Measurements from ENCODE around the gene FBXO21. TPM values are rescaled to one million over a fixed set of nuclear protein-coding genes. Genes with fewer than 3 reads are reported as not detected.

The FBXO21 gene
- total and polyA plus RNA-seq, 2 donors (not counting 1 experiment from before 2014, with no cell fraction given) = 28.2 to 55.7 TPM

GRCh38 chr12:117119592-117120198, 70.6 kb downstream of the FBXO21 start:
- TF ChIP-seq, protein P1, sequence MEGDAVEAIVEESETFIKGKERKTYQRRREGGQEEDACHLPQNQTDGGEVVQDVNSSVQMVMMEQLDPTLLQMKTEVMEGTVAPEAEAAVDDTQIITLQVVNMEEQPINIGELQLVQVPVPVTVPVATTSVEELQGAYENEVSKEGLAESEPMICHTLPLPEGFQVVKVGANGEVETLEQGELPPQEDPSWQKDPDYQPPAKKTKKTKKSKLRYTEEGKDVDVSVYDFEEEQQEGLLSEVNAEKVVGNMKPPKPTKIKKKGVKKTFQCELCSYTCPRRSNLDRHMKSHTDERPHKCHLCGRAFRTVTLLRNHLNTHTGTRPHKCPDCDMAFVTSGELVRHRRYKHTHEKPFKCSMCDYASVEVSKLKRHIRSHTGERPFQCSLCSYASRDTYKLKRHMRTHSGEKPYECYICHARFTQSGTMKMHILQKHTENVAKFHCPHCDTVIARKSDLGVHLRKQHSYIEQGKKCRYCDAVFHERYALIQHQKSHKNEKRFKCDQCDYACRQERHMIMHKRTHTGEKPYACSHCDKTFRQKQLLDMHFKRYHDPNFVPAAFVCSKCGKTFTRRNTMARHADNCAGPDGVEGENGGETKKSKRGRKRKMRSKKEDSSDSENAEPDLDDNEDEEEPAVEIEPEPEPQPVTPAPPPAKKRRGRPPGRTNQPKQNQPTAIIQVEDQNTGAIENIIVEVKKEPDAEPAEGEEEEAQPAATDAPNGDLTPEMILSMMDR (IDR thresholded peaks at IDR 0.05) = peak; percentile 69
- TF ChIP-seq EZH2 (IDR thresholded peaks at IDR 0.05; ENCODE audit: borderline replicate concordance, insufficient read depth, low read depth, low read length, poor library complexity, severe bottlenecking) = no peak
- peak; percentile 42 for DNase-seq
- H3K27ac ChIP-seq (ENCODE audit: low read length in 2 of 2) = no peak overlapping the region
- Mint-ChIP-seq H3K4me1 (no peaks in the 10 kb centered on the region), H3K27ac (no peak overlapping the region), H3K9me3 (ENCODE audit: insufficient read depth) (no peaks in the 10 kb centered on the region), H3K4me3 (no peak overlapping the region), H3K27me3 (no peaks in the 10 kb centered on the region)
- no peaks in the 10 kb centered on the region for H3K9me3 ChIP-seq (ENCODE audit: control extremely low read depth in 1 of 3, control insufficient read depth in 2 of 3, insufficient read depth in 1 of 3, low read length in 2 of 3)
- H3K27me3 ChIP-seq (replicated peaks in 1 of 4; ENCODE audit: control extremely low read depth in 1 of 4, control insufficient read depth in 3 of 4, insufficient read depth in 4 of 4, low read length in 3 of 4) = no peaks in the 10 kb centered on the region
- CTCF ChIA-PET = interaction anchor here (0.6 to 4.3 kb wide), 13 partner anchors 11 to 731 kb away, joined by 3 to 47 read pairs (median 4); no protein-coding TSS in a partner anchor
- no peak overlapping the region for H3K4me3 ChIP-seq (ENCODE audit: control extremely low read depth in 1 of 5, extremely low read depth in 1 of 5, insufficient read depth in 1 of 5, low read depth in 2 of 5, low read length in 4 of 5)
- ATAC-seq (ENCODE audit: low read depth) = no peak
- no peaks in the 10 kb centered on the region for H3K79me2 ChIP-seq (ENCODE audit: control insufficient read depth, insufficient read depth, low read length)
- H4K20me1 ChIP-seq (ENCODE audit: control insufficient read depth, insufficient read depth, low read length, poor library complexity, severe bottlenecking) = no peaks in the 10 kb centered on the region
- H3K4me2 ChIP-seq (replicated peaks; ENCODE audit: low read depth, low read length, poor library complexity, severe bottlenecking) = no peak overlapping the region
- 46% methylated on average over 5 of the region's 6 CpGs for WGBS (ENCODE audit: insufficient coverage)
- H3K36me3 ChIP-seq (replicated peaks in 1 of 2; ENCODE audit: control extremely low read depth in 1 of 2, control insufficient read depth in 1 of 2, extremely low read depth in 1 of 2, insufficient read depth in 2 of 2, low read length in 1 of 2) = no peaks in the 10 kb centered on the region
- H2AFZ ChIP-seq (ENCODE audit: insufficient read depth, low read depth, low read length, poor library complexity, severe bottlenecking) = no peak overlapping the region
- H3K4me1 ChIP-seq (ENCODE audit: control insufficient read depth in 2 of 2, insufficient read depth in 2 of 2, low read length in 2 of 2) = no peaks in the 10 kb centered on the region
- intact Hi-C loops (cut with micrococcal nuclease) = loop anchor here (1.0 kb wide), 2 partner anchors 94 to 416 kb away; no protein-coding TSS in a partner anchor
- POLR2A ChIA-PET = interaction anchor here (0.9 kb wide), 1 partner anchor 17 kb away, joined by 8 read pairs; no protein-coding TSS in a partner anchor
- no peak overlapping the region for H3K9ac ChIP-seq (ENCODE audit: low read length)
